GM23248 (cell line): Measurements from ENCODE around the gene SCIMP.
"Not testable (repeated sequence)": the region's sequence is repeated elsewhere in the genome, so short reads cannot be mapped to it uniquely, and the experiment has no call there.

Experiments used
- EZH2 ChIP-seq: fragments of 200-600 bp; sonication (generic); IDR thresholded peaks from 2 replicates; pipeline ENCODE4 v1.6.1; 2018; ENCODE audit warnings: antibody characterized with exemption, mild to moderate bottlenecking; ENCODE audit not compliant: insufficient read depth, poor library complexity, severe bottlenecking
- EZH2phosphoT487 ChIP-seq: fragments of 200-600 bp; sonication (generic); IDR thresholded peaks from 2 replicates; pipeline ENCODE4 v1.6.1; 2018; ENCODE audit warnings: antibody characterized with exemption, moderate library complexity, mild to moderate bottlenecking, low read depth; ENCODE audit not compliant: insufficient read depth

DNA sequence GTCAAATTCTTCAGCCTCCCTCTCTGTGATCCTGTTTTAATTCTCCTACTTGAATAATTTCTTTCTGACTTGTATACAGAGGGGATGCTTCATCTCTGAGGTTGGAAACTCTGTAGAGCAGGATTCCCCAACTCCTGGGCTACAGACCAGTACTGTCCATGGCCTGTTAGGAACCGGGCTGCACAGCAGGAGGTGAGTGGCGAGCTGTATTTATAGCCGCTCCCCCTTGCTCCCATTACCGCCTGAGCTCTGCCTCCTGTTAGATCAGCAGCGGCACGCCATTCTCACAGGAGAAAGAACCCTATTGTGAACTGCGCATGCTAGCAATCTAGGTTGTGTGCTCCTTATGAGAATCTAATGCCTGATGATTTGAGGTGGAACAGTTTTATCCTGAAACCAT lies 59.6 kb downstream of the SCIMP start:
- not testable (repeated sequence) for TF ChIP-seq EZH2phosphoT487, EZH2
